ENCODE results near the gene MALT1. TPM values are rescaled to one million over a fixed set of nuclear protein-coding genes. Genes with fewer than 3 reads are reported as not detected.

Gene MALT1
- total RNA-seq, 1 experiment from 2014 or later: 19.6 TPM

DNA sequence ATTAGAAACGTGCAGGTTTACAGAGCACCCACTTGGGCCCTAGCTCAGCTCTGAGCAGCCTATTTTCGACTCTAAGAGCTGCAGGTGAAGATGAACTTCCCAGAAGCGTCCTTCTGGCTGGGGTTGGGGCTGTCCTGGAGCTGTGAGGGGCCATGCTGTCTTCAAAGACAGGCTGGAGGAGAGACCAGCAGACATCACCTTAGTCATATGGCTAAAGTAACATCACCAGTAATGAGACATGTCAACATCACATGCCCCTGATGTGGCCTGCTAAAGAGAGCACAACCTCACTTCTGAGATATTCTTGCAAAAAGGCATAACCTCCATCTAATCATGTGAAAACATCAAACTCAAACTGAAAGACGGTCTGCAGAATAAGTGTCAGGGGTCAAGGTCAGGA lies 106.2 kb downstream of the MALT1 start:
- no peaks in the 10 kb centered on the region for H3K27me3 ChIP-seq (ENCODE audit: insufficient read depth, low read depth)
- CTCF ChIA-PET: no interaction called here
- no peaks in the 10 kb centered on the region for H4K20me1 ChIP-seq (ENCODE audit: insufficient read depth)
- DNase-seq: no peak
- H3F3A ChIP-seq (ENCODE audit: insufficient read depth, low read depth): no peaks in the 10 kb centered on the region
- no peak overlapping the region for H3K4me3 ChIP-seq
- H3K36me3 ChIP-seq (ENCODE audit: low read depth): no peaks in the 10 kb centered on the region
- no peak for TF ChIP-seq EZH2 (IDR thresholded peaks at IDR 0.05; ENCODE audit: low read depth)
- TF ChIP-seq, protein P1, sequence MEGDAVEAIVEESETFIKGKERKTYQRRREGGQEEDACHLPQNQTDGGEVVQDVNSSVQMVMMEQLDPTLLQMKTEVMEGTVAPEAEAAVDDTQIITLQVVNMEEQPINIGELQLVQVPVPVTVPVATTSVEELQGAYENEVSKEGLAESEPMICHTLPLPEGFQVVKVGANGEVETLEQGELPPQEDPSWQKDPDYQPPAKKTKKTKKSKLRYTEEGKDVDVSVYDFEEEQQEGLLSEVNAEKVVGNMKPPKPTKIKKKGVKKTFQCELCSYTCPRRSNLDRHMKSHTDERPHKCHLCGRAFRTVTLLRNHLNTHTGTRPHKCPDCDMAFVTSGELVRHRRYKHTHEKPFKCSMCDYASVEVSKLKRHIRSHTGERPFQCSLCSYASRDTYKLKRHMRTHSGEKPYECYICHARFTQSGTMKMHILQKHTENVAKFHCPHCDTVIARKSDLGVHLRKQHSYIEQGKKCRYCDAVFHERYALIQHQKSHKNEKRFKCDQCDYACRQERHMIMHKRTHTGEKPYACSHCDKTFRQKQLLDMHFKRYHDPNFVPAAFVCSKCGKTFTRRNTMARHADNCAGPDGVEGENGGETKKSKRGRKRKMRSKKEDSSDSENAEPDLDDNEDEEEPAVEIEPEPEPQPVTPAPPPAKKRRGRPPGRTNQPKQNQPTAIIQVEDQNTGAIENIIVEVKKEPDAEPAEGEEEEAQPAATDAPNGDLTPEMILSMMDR (conservative IDR thresholded peaks at IDR 0.05): no peak
- no peaks in the 10 kb centered on the region for H3K9me2 ChIP-seq (ENCODE audit: insufficient read depth)
- no TSS peak for BruUV-seq (replicated peaks)
- intact Hi-C loops (cut with micrococcal nuclease; ENCODE audit: unreplicated experiment): no loop called here
- H3K79me2 ChIP-seq (ENCODE audit: low read depth): no peaks in the 10 kb centered on the region
- H3K9me3 ChIP-seq (ENCODE audit: insufficient read depth, low read depth): no peaks in the 10 kb centered on the region
- no peak overlapping the region for H2AFZ ChIP-seq
- POLR2A ChIA-PET (ENCODE audit: unreplicated experiment): no interaction called here
- no peak overlapping the region for H3K4me2 ChIP-seq
- H3K27ac ChIP-seq: no peak overlapping the region
- no peaks in the 10 kb centered on the region for H3K4me1 ChIP-seq (replicated peaks; ENCODE audit: insufficient read depth)

GRCh38 chr18:58779529-58779928 lies 108.3 kb downstream of the MALT1 start:
- Histone ChIP-seq H3K9me2 (ENCODE audit: insufficient read depth) (no peaks in the 10 kb centered on the region), H3K9me3 (ENCODE audit: insufficient read depth, low read depth) (no peaks in the 10 kb centered on the region), H3K36me3 (ENCODE audit: low read depth) (no peaks in the 10 kb centered on the region), H3K27ac (no peak overlapping the region), H3K4me1 (replicated peaks; ENCODE audit: insufficient read depth) (peaks cover 5% of the 10 kb centered on the region), H3F3A (ENCODE audit: insufficient read depth, low read depth) (peaks cover under 1% of the 10 kb centered on the region; the same call in 1 of the 2 replicates), H4K20me1 (ENCODE audit: insufficient read depth) (no peaks in the 10 kb centered on the region), H2AFZ (no peak overlapping the region), H3K4me2 (no peak overlapping the region), H3K4me3 (no peak overlapping the region), H3K79me2 (ENCODE audit: low read depth) (no peaks in the 10 kb centered on the region), H3K27me3 (ENCODE audit: insufficient read depth, low read depth) (no peaks in the 10 kb centered on the region)
- no peak for DNase-seq
- CTCF ChIA-PET: interaction anchor here (1.0 kb wide), 1 partner anchor 291 kb away, joined by 3 read pairs; no protein-coding TSS in a partner anchor
- BruUV-seq (replicated peaks): no TSS peak
- TF ChIP-seq, protein P1 (conservative IDR thresholded peaks at IDR 0.05): no peak
- no peak for TF ChIP-seq EZH2 (IDR thresholded peaks at IDR 0.05; ENCODE audit: low read depth)
- POLR2A ChIA-PET (ENCODE audit: unreplicated experiment): no interaction called here
- intact Hi-C loops (cut with micrococcal nuclease; ENCODE audit: unreplicated experiment): no loop called here

GRCh38 chr18:58780045-58780444 lies 108.8 kb downstream of the MALT1 start:
- H3K4me1 ChIP-seq (replicated peaks; ENCODE audit: insufficient read depth): peaks cover 10% of the 10 kb centered on the region
- no peaks in the 10 kb centered on the region for H3K9me3 ChIP-seq (ENCODE audit: insufficient read depth, low read depth)
- BruUV-seq (replicated peaks): no TSS peak
- H3K4me3 ChIP-seq: no peak overlapping the region
- no peak overlapping the region for H3K4me2 ChIP-seq
- no peaks in the 10 kb centered on the region for H3K36me3 ChIP-seq (ENCODE audit: low read depth)
- no peaks in the 10 kb centered on the region for H3K79me2 ChIP-seq (ENCODE audit: low read depth)
- H3K27me3 ChIP-seq (ENCODE audit: insufficient read depth, low read depth): no peaks in the 10 kb centered on the region
- TF ChIP-seq, protein P1 (conservative IDR thresholded peaks at IDR 0.05): no peak
- no peak for TF ChIP-seq EZH2 (IDR thresholded peaks at IDR 0.05; ENCODE audit: low read depth)
- peaks cover 6% of the 10 kb centered on the region; the same call in 1 of the 2 replicates for H3F3A ChIP-seq (ENCODE audit: insufficient read depth, low read depth)
- POLR2A ChIA-PET (ENCODE audit: unreplicated experiment): no interaction called here
- CTCF ChIA-PET: interaction anchor here (1.0 kb wide), 1 partner anchor 291 kb away, joined by 3 read pairs; no protein-coding TSS in a partner anchor
- no peak overlapping the region for H3K27ac ChIP-seq
- no peaks in the 10 kb centered on the region for H4K20me1 ChIP-seq (ENCODE audit: insufficient read depth)
- no peak for DNase-seq
- H3K9me2 ChIP-seq (ENCODE audit: insufficient read depth): no peaks in the 10 kb centered on the region
- intact Hi-C loops (cut with micrococcal nuclease; ENCODE audit: unreplicated experiment): no loop called here
- no peak overlapping the region for H2AFZ ChIP-seq
